GM12891 (cell line): ENCODE measurements around the gene ZNF771.
A peak's percentile ranks its signal among the peaks of the same experiment; 100 is the strongest.

ENCODE experiments used
- DNase-seq: peaks from one replicate; pipeline ENCODE4 v3.0.0; 2011; ENCODE audit warnings: low spot score; ENCODE audit not compliant: insufficient read length
- FAIRE-seq: peaks from 2 replicates; lab custom pipeline; 2011; peaks lifted over from hg19 to GRCh38; lab: Jason Lieb, UNC
- PAX5 ChIP-seq: IDR thresholded peaks from 2 replicates; pipeline ENCODE4 v1.6.1; 2011; ENCODE audit warnings: low read length, moderate library complexity, mild to moderate bottlenecking; ENCODE audit not compliant: insufficient read depth, severe bottlenecking
- POLR2A ChIP-seq: IDR thresholded peaks from 2 replicates; pipeline ENCODE4 v1.6.1; 2011; ENCODE audit warnings: low read depth, low read length, control low read depth
- POLR2AphosphoS5 ChIP-seq: IDR thresholded peaks from 2 replicates; pipeline ENCODE4 v1.6.1; 2011; ENCODE audit warnings: low read depth, low read length, control low read depth
- POU2F2 ChIP-seq: IDR thresholded peaks from 2 replicates; pipeline ENCODE4 v1.6.1; 2011; ENCODE audit warnings: low read depth, mild to moderate bottlenecking, control low read depth, low read length, moderate library complexity
- SPI1 ChIP-seq: IDR thresholded peaks from 2 replicates; pipeline ENCODE4 v1.6.1; 2011; ENCODE audit warnings: low read depth, low read length, control low read depth
- TAF1 ChIP-seq: IDR thresholded peaks from 2 replicates; pipeline ENCODE4 v1.6.1; 2011; ENCODE audit warnings: low read depth, low read length, control low read depth

ZNF771 gene

DNA sequence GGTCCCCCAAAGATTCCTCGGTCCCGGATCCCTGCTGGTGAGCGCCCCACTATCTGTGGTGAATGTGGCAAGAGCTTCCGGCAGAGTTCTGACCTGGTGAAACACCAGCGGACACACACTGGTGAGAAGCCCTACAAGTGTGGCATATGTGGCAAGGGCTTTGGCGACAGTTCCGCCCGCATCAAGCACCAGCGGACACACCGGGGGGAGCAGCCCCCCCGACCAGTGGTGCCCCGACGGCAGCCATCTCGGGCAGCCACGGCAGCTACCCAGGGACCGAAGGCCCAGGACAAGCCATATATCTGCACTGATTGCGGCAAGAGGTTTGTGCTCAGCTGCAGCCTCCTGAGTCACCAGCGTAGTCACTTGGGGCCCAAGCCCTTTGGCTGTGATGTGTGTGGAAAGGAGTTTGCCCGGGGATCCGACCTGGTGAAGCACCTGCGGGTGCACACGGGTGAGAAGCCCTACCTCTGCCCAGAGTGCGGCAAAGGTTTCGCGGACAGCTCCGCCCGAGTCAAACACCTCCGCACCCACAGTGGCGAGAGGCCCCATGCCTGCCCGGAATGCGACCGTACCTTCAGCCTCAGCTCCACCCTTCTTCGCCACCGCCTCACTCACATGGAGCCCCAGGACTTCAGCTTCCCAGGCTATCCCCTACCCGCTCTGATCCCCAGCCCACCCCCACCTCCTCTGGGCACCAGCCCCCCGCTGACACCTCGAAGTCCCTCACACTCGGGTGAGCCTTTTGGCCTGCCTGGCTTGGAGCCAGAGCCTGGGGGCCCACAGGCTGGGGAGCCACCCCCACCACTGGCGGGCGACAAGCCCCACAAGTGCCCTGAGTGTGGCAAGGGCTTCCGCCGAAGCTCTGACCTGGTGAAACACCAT, 9.4 kb upstream of the ZNF771 start:
- DNase-seq (no peak), FAIRE-seq (no peak)
- TF ChIP-seq TAF1 (no peak), SPI1 (no peak), POU2F2 (no peak), PAX5 (no peak), POLR2AphosphoS5 (no peak), POLR2A (no peak)

DNA sequence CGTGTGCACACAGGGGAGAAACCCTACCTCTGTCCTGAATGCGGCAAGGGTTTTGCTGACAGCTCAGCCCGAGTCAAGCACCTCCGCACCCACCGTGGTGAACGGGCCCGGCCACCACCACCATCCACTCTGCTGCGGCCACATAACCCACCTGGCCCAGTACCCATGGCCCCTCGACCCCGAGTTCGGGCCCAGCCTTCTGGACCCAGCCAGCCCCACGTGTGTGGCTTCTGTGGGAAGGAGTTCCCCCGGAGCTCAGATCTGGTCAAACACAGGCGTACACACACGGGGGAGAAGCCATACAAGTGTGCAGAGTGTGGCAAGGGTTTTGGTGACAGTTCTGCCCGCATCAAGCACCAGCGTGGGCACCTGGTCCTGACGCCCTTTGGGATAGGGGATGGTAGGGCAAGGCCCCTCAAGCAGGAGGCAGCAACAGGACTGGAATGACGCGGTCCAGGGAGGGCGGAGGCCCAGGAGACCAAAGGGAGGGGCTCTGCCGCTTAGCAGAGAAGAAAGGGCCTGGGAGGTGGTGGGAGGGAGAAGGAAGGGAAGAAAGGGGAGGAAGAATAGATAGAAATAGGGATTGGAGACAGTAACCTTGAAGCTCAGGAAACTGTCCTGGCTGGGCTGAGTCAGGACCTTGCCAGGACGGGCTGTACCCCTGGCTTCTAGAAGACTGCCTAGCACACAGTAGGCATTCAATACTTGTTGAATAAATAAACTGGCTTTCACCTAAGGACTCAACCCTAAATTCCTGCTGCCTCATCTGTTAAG, 8.6 kb upstream of the ZNF771 start:
- no peak for FAIRE-seq
- TF ChIP-seq TAF1 (no peak), PAX5 (no peak), POU2F2 (no peak), POLR2A (no peak), POLR2AphosphoS5 (no peak), SPI1 (no peak)
- no peak for DNase-seq

DNA sequence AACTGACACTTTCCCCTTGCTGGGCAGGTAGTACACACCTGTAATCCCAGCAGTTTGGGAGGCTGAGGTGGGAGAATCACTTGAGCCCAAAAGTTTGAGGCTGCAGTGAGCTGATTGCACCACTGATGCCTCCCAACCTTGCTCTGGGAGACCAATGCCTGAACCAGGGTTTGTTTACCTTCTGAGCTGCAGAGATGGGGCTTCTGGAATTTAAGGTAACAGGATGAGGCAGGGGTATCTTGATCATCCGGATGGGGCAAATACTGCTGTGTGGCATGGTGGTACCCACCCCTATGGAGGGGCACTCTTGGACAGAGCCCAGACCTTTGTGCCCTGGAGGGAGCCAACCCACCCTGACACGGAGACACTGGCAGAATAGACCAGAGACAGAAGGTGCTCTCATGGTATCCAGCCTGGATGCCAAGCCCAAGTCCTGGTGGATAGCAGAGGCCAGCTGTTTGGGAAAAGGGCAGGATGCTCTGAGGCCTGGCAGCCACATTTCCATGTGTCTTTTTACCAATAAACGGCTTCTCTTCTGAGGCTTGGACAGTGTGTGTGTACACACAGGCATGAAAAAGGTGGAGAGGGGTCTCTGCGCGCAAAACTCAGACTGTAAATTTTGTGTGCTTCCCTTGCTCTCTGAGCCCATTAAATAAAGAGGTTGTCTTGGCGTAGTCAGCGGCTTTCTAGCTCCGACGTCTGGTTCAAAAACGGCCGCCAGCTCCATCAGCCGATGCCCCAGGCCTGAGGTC, 7.8 kb upstream of the ZNF771 start:
- TF ChIP-seq POLR2AphosphoS5 (no peak), POU2F2 (no peak), TAF1 (no peak)
- no peak for DNase-seq
- peak; percentile 48 for FAIRE-seq

DNA sequence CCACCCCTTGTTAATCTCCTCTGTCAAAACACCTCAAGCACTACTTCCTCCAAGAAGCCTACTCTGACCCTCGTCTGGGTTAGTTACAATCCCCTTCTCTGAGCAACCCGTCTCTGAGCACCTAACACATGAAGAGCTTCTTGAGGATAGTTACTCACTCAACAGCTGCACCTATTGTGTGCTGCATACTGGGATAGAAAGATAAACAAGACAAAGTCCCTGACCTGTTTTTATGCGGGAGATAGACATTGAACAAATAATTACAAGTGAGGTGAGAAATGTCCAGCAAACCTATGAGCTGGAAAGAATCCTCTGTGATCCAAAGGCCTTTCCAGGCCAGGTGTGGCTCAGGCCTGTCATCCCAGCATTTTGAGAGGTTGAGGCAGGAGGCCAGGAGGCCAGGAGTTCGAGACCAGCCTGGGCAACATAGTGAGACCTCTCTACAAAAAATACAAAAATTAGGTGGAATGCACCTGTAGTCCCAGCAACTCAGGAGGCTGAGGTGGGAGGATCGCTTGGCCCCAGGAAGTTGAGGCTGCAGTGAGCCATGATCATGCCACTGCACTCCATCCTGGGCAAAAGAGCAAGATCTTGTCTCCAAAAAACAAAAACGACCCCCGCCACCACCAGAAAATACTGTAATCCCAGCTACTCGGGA, 5.5 kb upstream of the ZNF771 start:
- TF ChIP-seq SPI1 = no peak
- TF ChIP-seq TAF1 = no peak
- DNase-seq (no peak), FAIRE-seq (no peak)

DNA sequence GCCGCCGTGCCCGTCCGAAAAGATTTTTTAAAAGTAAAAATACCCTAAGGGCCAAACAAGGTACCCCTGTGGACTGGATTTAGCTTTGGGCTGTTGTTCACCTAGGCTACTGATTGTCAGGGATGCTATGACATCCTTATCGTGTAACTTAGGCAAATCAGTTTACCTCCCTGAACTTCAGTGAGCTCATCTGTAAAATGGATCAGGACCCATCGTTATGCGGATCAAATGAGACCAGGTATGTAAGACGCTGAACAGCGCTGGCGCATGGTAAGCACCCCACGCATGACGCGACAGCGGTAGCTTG, 658 bp upstream of the ZNF771 start:
- TF ChIP-seq POLR2A (no peak), SPI1 (no peak), PAX5 (no peak), POLR2AphosphoS5 (no peak), POU2F2 (no peak), TAF1 (no peak)

DNA sequence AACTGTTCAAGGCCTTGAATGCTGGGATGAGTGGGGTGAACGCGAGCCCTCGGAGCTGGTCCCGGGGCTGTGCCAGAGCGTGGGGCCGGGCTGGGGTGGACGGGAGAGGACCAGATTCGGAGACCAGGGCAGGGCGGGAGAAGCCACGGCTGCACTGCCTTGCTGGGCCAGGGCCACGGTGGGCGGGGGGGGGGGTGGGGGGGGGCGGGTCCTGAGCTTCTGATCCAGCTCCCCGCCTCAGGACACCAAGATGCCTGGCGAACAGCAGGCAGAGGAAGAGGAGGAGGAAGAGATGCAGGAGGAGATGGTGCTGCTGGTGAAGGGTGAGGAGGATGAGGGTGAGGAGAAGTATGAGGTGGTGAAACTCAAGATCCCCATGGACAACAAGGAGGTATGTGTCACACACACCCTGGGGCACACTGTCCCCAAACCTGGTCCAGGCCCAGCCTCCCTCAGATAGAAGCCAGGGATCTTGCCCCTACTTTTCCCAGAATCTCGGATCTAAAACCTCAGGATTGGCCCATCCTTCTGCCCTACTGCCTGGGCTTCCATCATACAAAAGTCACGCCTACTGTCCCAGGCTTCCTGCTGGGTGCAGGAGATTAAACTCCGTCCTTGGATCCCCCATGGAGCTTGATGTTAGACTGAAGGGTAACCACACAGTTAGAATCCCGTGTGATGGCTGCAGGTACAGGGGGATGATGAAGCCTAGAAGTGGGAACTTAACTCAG, 563 bp downstream of the ZNF771 start:
- TF ChIP-seq TAF1 = no peak
- peak; percentile 47 for DNase-seq

More for the DNA sequence above, 658 bp upstream of the ZNF771 start:
- DNase-seq (no peak), FAIRE-seq (no peak)

DNA sequence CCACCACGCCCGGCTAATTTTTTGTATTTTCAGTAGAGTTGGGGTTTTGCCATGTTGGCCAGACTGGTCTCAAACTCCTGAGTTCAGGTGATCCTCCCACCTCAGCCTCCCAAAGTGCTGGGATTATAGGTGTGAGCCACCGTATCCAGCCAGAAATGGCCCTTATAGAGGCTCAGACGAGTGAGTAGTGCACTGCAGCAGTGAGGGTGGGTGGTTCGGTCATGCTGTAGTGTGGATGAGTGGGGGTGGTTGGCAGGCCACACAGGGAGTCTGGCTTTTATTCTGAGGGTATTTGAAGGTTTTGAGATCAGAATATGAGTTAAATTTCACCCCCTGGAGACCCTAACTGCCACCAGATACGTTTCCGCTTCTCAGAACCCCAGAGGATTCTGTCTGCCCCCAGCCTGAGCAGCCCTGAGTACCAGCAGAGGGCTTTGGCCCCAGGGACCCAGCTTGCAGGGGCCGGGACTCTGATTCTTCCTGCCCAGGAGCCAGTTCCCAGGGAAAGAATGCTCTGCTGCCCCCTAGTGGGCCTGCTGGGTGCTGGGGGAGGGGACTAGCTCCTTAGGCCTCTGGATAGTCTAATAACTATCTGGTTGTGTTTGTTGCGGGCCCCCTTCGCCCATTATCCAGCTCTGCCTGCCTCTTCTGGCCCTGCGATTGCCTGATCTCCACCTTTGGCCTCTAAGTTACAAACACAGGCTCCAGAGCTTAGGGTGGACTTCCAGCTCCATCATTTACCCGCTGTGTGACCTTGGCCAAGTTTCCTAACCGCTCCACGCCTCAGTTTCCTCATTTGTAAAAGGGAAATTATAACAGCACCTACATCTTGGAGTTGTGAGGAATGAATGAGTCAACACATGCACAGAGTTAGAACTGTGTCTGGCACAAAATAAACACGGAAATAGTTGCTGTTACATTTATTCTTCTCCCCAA, 2.0 kb downstream of the ZNF771 start:
- TF ChIP-seq PAX5 = no peak
- no peak for TF ChIP-seq POLR2A
- TF ChIP-seq POU2F2 = no peak
- no peak for TF ChIP-seq POLR2AphosphoS5
- TF ChIP-seq TAF1 = no peak
- TF ChIP-seq SPI1 = no peak
- no peak for FAIRE-seq
- DNase-seq = peak; percentile 72

More for the DNA sequence above, 563 bp downstream of the ZNF771 start:
- FAIRE-seq = no peak

DNA sequence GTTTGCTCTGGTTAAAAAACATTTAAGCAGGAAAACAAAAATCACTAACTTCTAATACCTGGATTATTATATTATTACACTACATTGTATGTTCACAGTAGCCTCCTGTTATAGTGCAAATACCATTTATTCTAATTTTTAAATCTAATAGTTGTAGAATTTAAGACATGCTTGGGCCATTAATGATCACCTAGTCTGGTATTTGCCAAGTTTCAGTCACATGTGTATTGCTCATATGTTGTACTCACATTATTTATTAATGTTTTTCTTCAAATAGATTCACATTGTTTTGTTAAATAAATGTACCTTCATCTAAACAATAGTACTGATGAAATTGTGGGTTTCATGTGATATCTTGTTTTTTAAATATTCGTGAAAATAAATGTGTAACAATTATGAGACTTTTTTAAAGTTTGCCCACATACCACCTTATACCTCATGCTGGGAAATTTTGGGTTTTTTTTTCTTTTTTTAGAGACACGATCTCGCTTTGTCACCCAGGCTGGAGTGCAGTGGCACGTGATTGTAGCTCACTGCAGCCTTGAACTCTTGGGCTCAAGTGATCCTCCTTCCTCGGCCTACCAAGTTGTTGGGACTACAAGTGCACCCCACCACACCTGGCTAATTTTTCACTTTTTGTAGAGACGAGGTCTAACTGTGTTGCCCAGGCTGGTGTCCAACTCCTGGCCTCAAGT, 5.9 kb downstream of the ZNF771 start:
- no peak for FAIRE-seq
- no peak for DNase-seq
- TF ChIP-seq TAF1 = no peak
- TF ChIP-seq POLR2A = no peak
- no peak for TF ChIP-seq SPI1
- TF ChIP-seq PAX5 = no peak
- no peak for TF ChIP-seq POU2F2
- no peak for TF ChIP-seq POLR2AphosphoS5
